ENCODE measurements around the gene NCK1.
"Not testable (repeated sequence)": the region's sequence is repeated elsewhere in the genome, so short reads cannot be mapped to it uniquely, and the experiment has no call there.

The NCK1 gene

DNA sequence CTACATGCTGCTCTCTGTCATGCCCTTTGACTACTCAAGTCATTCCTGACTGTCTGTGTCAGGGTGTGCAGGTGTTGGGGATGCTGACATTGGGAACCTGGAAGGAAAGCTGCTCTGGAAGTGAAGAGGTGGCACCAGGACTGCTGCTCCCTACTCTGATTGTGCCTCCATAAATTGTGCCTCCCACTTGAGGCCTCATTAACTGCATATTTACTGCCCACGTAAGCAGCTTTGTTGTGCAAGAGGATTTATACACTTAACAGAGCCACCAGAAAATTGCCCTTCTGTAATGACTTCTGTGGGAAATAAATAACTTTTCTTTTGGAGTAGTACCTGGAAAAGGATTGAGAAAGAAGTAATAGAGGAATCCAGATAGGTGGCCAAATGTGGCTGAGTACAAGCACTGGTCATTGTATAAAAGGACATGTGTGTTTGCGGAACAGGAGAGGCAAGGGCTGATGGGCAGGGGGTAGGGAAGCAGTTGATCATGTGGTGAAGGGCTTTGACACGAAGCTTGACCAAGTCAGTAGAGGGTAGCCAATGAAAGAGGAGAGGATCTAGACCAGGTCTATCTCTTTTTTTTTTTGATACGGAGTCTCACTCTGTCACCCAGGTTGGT, 120.6 kb downstream of the NCK1 start:
- DNase-seq (ENCODE audit: low read depth in 1 of 2, low spot score in 1 of 2), result no peak

DNA sequence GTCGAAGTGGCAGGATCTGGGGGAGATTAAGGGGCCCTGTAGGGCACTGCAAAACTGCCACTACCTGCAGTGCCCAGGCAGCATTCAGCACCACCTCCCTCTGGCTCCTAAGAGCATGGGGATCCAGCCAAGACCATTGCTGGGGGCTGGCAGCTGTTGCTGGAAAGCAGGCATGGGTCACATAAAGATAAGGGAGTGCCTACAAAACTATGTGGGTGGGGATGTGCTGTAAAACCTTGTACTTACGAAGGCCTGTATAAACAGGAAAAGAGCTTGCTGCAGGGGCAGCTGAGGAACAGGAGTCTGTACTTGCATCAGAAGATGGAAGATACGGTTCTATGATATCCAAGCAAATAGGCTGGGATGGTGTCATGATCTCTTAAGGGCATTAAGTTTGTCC, 122.8 kb downstream of the NCK1 start:
- DNase-seq (ENCODE audit: low read depth in 1 of 2, low spot score in 1 of 2), result no peak

DNA sequence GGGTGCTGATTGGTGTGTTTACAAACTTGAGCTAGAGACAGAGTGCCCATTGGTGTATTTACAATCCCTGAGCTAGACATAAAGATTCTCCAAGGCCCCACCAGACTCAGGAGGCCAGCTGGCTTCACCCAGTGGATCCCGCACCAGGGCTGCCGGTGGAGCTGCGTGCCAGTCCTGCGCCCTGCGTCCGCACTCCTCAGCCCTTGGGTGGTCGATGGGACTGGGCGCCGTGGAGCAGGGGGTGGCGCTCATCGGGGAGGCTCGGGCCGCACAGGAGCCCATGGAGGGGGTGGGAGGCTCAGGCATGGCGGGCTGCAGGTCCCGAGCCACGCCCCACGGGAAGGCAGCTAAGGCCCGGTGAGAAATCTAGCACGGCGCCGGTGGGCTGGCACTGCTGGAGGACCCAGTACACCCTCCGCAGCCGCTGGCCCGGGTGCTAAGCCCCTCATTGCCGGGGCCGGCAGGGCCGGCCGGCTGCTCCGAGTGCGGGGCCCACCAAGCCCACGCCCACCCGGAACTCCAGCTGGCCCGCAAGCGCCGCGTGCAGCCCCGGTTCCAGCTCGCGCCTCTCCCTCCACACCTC, 125.5 kb downstream of the NCK1 start:
- not testable (repeated sequence) for DNase-seq (ENCODE audit: low read depth in 1 of 2, low spot score in 1 of 2)

- DNase-seq (ENCODE audit: low read depth in 1 of 2, low spot score in 1 of 2), result no peak
Observed at GRCh38 chr3:136988651-136989050, 126.6 kb downstream of the NCK1 start.

GRCh38 chr3:136989781-136990524, 127.9 kb downstream of the NCK1 start:
- no peak for DNase-seq (ENCODE audit: low read depth in 1 of 2, low spot score in 1 of 2)

GRCh38 chr3:136990826-136991225, 128.8 kb downstream of the NCK1 start:
- DNase-seq (ENCODE audit: low read depth in 1 of 2, low spot score in 1 of 2), result no peak

- DNase-seq (ENCODE audit: low read depth in 1 of 2, low spot score in 1 of 2), result no peak
Observed at GRCh38 chr3:136992115-136992514, 130.1 kb downstream of the NCK1 start.

DNA sequence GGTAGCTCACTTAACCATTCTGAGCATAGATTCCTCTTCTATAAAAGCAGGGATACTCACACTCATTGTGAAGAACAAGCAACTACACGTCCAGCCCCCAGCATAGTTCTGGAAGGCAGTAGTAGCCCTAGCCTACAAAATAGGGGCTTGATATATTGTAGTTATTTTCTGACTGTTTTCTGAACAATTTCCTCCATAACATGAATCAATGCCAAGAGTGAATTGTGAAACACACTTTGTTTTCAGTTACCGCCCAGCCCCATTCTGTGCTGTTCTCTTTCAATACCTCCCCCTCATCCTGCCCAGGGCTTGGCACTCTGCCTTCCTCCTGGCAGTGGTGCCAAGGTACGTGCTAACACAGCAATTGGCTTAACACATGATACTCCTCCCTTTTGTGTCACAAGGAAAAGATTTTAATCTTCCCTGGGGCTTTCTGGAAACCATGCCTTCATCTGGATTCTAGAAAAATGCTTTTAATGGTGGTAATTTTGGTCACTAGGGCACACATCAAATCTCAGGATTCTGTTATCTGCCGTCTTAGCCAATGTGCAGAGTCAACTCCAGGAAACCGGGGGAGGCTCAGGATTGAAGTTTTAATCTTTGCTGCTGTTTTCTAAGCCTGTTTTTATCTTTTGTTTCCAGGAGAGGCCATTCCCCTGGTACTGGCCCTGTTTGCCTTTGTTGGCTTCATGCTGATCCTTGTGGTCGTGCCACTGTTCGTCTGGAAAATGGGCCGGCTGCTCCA, 132.9 kb downstream of the NCK1 start:
- no peak for DNase-seq (ENCODE audit: low read depth in 1 of 2, low spot score in 1 of 2)

DNA sequence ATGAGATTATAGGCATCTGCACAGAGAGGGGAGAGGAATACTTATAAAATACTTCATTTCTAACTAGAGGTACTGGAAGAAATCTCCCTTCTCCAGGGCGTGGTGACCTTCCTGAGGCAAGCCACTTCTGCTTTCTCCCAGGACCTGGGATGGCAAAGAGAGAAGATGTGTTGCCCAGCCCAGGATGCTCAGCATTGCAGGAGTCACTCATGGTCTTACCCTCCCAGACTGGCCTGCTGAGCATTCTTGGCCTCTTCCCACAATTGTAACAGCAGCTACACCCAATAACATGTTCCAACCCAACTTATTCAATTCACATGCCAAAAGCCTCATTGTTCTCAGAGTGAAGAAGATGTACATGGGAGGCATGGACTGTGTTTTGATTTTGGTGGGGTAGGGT, 133.6 kb downstream of the NCK1 start:
- DNase-seq (ENCODE audit: low read depth in 1 of 2, low spot score in 1 of 2), result no peak

Measured in stimulated activated CD4-positive, alpha-beta T cell treated with anti-CD3 and anti-CD28 coated beads, Interleukin-15, amount 100 ng/mL, for 1 hour (primary cell).